GM12865 (cell line): ENCODE results near the gene RACGAP1.

Experiments
- DNase-seq: peaks from one replicate; pipeline ENCODE4 v3.0.0; 2010; ENCODE audit warnings: low read depth
- H3K4me3 ChIP-seq: 2 replicates; pipeline ENCODE4 v1.5.1; 2011; ENCODE audit warnings: mild to moderate bottlenecking, low read depth, low read length, control low read depth
- CTCF ChIP-seq: IDR thresholded peaks from 2 replicates; pipeline ENCODE4 v1.5.1; 2011; ENCODE audit warnings: low read length, control low read depth, low read depth, inconsistent platforms; ENCODE audit not compliant: insufficient read depth; ENCODE audit errors: missing control alignments

The RACGAP1 gene

GRCh38 chr12:50055831-50056638, 30.7 kb upstream of the RACGAP1 start:
- peak; percentile 98 for TF ChIP-seq CTCF
- peak; percentile 64 for DNase-seq
- H3K4me3 ChIP-seq = no peak overlapping the region

- no peak for DNase-seq
- no peak for TF ChIP-seq CTCF
Observed at GRCh38 chr12:50053583-50053982, 28.3 kb upstream of the RACGAP1 start.

GRCh38 chr12:50052964-50053363, 27.7 kb upstream of the RACGAP1 start:
- DNase-seq = no peak

More at GRCh38 chr12:50053583-50053982, 28.3 kb upstream of the RACGAP1 start:
- no peak overlapping the region for H3K4me3 ChIP-seq

GRCh38 chr12:50052544-50052943, 27.2 kb upstream of the RACGAP1 start:
- no peak for DNase-seq
- H3K4me3 ChIP-seq = no peak overlapping the region
- TF ChIP-seq CTCF = no peak

More at GRCh38 chr12:50052964-50053363, 27.7 kb upstream of the RACGAP1 start:
- no peak for TF ChIP-seq CTCF
- no peak overlapping the region for H3K4me3 ChIP-seq

- no peak for DNase-seq
- H3K4me3 ChIP-seq = no peak overlapping the region
- TF ChIP-seq CTCF = no peak
Observed at GRCh38 chr12:50051101-50051806, 26.0 kb upstream of the RACGAP1 start.

GRCh38 chr12:50050410-50051098, 25.3 kb upstream of the RACGAP1 start:
- DNase-seq = no peak
- TF ChIP-seq CTCF = no peak
- H3K4me3 ChIP-seq = no peak overlapping the region
